ENCODE measurements around the gene TMEM62.
"Not testable (repeated sequence)": the region's sequence is repeated elsewhere in the genome, so short reads cannot be mapped to it uniquely, and the experiment has no call there.

TMEM62 gene

GRCh38 chr15:43225201-43225949 lies 92.0 kb downstream of the TMEM62 start:
- Histone ChIP-seq H3K27ac (ENCODE audit: low read length) (no peak overlapping the region), H3K36me3 (ENCODE audit: control insufficient read depth in 1 of 2, insufficient read depth in 2 of 2, low read length in 2 of 2) (no peaks in the 10 kb centered on the region)

GRCh38 chr15:43225950-43226255 lies 92.5 kb downstream of the TMEM62 start:
- H3K9me3 ChIP-seq (ENCODE audit: control insufficient read depth in 1 of 2, low read length in 2 of 2); H3K27me3 ChIP-seq (ENCODE audit: low read depth, low read length); H3K4me1 ChIP-seq (ENCODE audit: control insufficient read depth in 1 of 2, insufficient read depth in 2 of 2, low read length in 2 of 2); H3K4me3 ChIP-seq (ENCODE audit: low read depth in 1 of 2, low read length in 2 of 2); H3K36me3 ChIP-seq (ENCODE audit: control insufficient read depth in 1 of 2, insufficient read depth in 2 of 2, low read length in 2 of 2); H3K27ac ChIP-seq (ENCODE audit: low read length): not testable (repeated sequence)

More at GRCh38 chr15:43225201-43225949, 92.0 kb downstream of the TMEM62 start:
- no peaks in the 10 kb centered on the region for H3K4me1 ChIP-seq (ENCODE audit: control insufficient read depth in 1 of 2, insufficient read depth in 2 of 2, low read length in 2 of 2)
- H3K27me3 ChIP-seq (ENCODE audit: low read depth, low read length), result no peaks in the 10 kb centered on the region
- H3K4me3 ChIP-seq (ENCODE audit: low read depth in 1 of 2, low read length in 2 of 2), result no peak overlapping the region
- no peaks in the 10 kb centered on the region for H3K9me3 ChIP-seq (ENCODE audit: control insufficient read depth in 1 of 2, low read length in 2 of 2)

- Histone ChIP-seq H3K4me3 (ENCODE audit: low read depth in 1 of 2, low read length in 2 of 2) (no peak overlapping the region), H3K9me3 (ENCODE audit: control insufficient read depth in 1 of 2, low read length in 2 of 2) (no peaks in the 10 kb centered on the region), H3K4me1 (ENCODE audit: control insufficient read depth in 1 of 2, insufficient read depth in 2 of 2, low read length in 2 of 2) (no peaks in the 10 kb centered on the region), H3K27me3 (ENCODE audit: low read depth, low read length) (no peaks in the 10 kb centered on the region), H3K36me3 (ENCODE audit: control insufficient read depth in 1 of 2, insufficient read depth in 2 of 2, low read length in 2 of 2) (no peaks in the 10 kb centered on the region), H3K27ac (ENCODE audit: low read length) (no peak overlapping the region)
These were observed 93.3 kb downstream of the TMEM62 start for GRCh38 chr15:43226436-43227305.

DNA sequence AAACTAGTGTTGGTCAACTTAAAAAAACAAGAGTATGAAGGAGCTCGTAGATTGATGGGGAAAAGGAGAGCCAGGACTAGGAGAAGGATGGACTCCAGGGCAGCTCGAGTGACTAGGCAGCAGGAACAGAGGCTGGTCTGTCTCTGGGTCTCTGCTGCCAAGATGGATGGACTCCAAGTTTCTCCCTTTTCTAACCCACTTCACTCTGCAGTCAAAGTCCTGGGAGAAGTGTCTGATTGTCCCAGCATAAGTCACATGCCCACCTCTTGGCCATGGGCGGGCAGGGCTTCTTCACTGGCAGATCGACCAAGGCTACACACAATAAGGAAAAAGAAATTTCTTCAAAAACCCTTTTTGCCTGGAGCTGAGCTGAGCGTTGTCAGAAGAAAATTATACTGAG lies 96.6 kb downstream of the TMEM62 start:
- H3K36me3 ChIP-seq (ENCODE audit: control insufficient read depth in 1 of 2, insufficient read depth in 2 of 2, low read length in 2 of 2), result no peaks in the 10 kb centered on the region
- no peaks in the 10 kb centered on the region for H3K9me3 ChIP-seq (ENCODE audit: control insufficient read depth in 1 of 2, low read length in 2 of 2)
- H3K4me1 ChIP-seq (ENCODE audit: control insufficient read depth in 1 of 2, insufficient read depth in 2 of 2, low read length in 2 of 2), result no peaks in the 10 kb centered on the region
- H3K27ac ChIP-seq (ENCODE audit: low read length), result no peak overlapping the region
- peaks cover 6% of the 10 kb centered on the region for H3K27me3 ChIP-seq (ENCODE audit: low read depth, low read length)
- no peak overlapping the region for H3K4me3 ChIP-seq (ENCODE audit: low read depth in 1 of 2, low read length in 2 of 2)

GRCh38 chr15:43230640-43231115 lies 97.3 kb downstream of the TMEM62 start:
- H3K9me3 ChIP-seq (ENCODE audit: control insufficient read depth in 1 of 2, low read length in 2 of 2), result no peaks in the 10 kb centered on the region
- no peaks in the 10 kb centered on the region for H3K36me3 ChIP-seq (ENCODE audit: control insufficient read depth in 1 of 2, insufficient read depth in 2 of 2, low read length in 2 of 2)
- H3K27me3 ChIP-seq (ENCODE audit: low read depth, low read length), result peaks cover 6% of the 10 kb centered on the region
- H3K4me3 ChIP-seq (ENCODE audit: low read depth in 1 of 2, low read length in 2 of 2), result no peak overlapping the region
- no peak overlapping the region for H3K27ac ChIP-seq (ENCODE audit: low read length)
- H3K4me1 ChIP-seq (ENCODE audit: control insufficient read depth in 1 of 2, insufficient read depth in 2 of 2, low read length in 2 of 2), result no peaks in the 10 kb centered on the region

GRCh38 chr15:43232289-43232874 lies 99.0 kb downstream of the TMEM62 start:
- no peaks in the 10 kb centered on the region for H3K4me1 ChIP-seq (ENCODE audit: control insufficient read depth in 1 of 2, insufficient read depth in 2 of 2, low read length in 2 of 2)
- no peaks in the 10 kb centered on the region for H3K9me3 ChIP-seq (ENCODE audit: control insufficient read depth in 1 of 2, low read length in 2 of 2)
- H3K27ac ChIP-seq (ENCODE audit: low read length), result no peak overlapping the region
- no peaks in the 10 kb centered on the region for H3K36me3 ChIP-seq (ENCODE audit: control insufficient read depth in 1 of 2, insufficient read depth in 2 of 2, low read length in 2 of 2)
- no peak overlapping the region for H3K4me3 ChIP-seq (ENCODE audit: low read depth in 1 of 2, low read length in 2 of 2)
- peaks cover 6% of the 10 kb centered on the region for H3K27me3 ChIP-seq (ENCODE audit: low read depth, low read length)

All from muscle layer of duodenum (tissue), 2 donors.